Activated naive CD8-positive, alpha-beta T cell treated with anti-CD3 and anti-CD28 coated beads, Interleukin-2, amount 10 ng/mL, durations not matched to agents 7 days and 5 days (primary cell): ENCODE results near the gene CDNF. TPM values are rescaled to one million over a fixed set of nuclear protein-coding genes. Genes with fewer than 3 reads are reported as not detected.
A peak's percentile ranks its signal among the peaks of the same experiment; 100 is the strongest.
"Not testable (repeated sequence)": the region's sequence is repeated elsewhere in the genome, so short reads cannot be mapped to it uniquely, and the experiment has no call there.

Experiments used
- ATAC-seq: fragments of 150-1000 bp; cut with Tn5 transposase; one replicate; pipeline ENCODE4 v1.10.0; 2021; ENCODE audit warnings: low read depth, moderate library complexity
- POLR2A ChIA-PET: fragments of 350-600 bp; sonication (Branson Sonifier 250); formaldehyde crosslinking; loops from one replicate; lab custom pipeline; 2021; ENCODE audit warnings: antibody characterized with exemption; lab: Charles Lee
- DNase-seq: peaks from one replicate; pipeline ENCODE4 v3.0.0; 2021
- H3K27ac Mint-ChIP-seq: one replicate; pipeline ENCODE4 v1.8.0; 2022; ENCODE audit warnings: mild to moderate bottlenecking, mixed read lengths
- H3K27me3 Mint-ChIP-seq: one replicate; pipeline ENCODE4 v1.8.0; 2022; ENCODE audit warnings: mild to moderate bottlenecking, moderate library complexity, mixed read lengths
- H3K36me3 Mint-ChIP-seq: one replicate; pipeline ENCODE4 v1.8.0; 2021; ENCODE audit warnings: mild to moderate bottlenecking, mixed read lengths
- H3K4me1 Mint-ChIP-seq: one replicate; pipeline ENCODE4 v1.8.0; 2021; ENCODE audit warnings: mixed read lengths
- H3K4me3 Mint-ChIP-seq: one replicate; pipeline ENCODE4 v1.8.0; 2022; ENCODE audit warnings: mild to moderate bottlenecking, moderate library complexity, mixed read lengths
- H3K9me3 Mint-ChIP-seq: one replicate; pipeline ENCODE4 v1.8.0; 2021; ENCODE audit warnings: mixed read lengths
- total RNA-seq, 2 experiments: library from RNA; stranded (reverse); gene quantifications; one replicate each; pipeline ENCODE4 v1.2.3, GENCODE V29; 2021

CDNF gene
- 1 to 10 TPM in 1 of 2 experiments, under 1 TPM in 1; 0.82 to 1.0 TPM for total RNA-seq

DNA sequence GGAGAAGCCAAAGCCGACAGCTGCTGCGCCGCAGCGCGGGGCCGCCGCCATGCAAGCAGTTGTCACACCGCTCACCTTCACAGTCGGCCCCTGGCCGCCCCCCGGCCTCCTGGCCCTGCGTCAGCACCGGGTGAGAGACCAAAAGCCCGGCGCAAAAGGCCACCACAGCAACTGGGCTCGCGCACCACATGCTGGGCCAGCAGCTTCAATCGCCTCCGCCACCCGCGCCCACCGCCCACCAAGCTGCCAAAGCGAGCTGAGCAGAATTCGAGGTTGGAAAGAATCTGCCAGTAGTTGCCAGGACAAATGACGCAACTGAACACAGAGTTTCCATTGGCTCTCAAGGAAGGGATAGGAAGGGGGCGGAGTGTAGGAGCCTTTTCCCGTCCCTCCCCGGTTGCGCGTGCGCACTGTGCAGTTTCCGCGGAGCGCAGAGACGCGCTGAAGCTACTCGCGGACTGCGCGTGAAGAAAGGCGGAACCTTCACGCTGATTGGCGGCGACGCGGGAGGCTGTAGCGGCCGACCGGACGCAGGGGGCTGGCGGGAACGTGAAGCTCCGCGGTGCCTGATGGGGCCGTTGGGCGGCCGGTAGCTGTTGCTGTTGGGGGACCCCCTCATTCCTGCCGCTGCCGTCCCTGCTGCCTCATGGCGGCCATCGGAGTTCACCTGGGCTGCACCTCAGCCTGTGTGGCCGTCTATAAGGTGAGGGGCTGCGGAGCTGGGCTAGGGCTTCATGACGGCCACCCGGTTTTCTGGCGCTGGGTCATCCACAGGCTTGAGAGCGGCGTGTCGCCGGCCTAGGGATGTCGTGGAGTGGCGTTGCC lies at the start of gene CDNF, which contains the start of the genes HSPA14 and MSANTD7:
TSS of gene CDNF (minus strand) at position 281 of the 825 bp plus-strand sequence. CDS start at position 190, 91 bp downstream.
TSS of gene HSPA14 (plus strand) at position 550 of the 825 bp plus-strand sequence. CDS start at position 647, 97 bp downstream.
TSS of gene MSANTD7 (plus strand) at position 550 of the 825 bp plus-strand sequence. CDS start 3,979 bp downstream, outside the sequence.
- Mint-ChIP-seq H3K4me3 (peak within 1 kb of the TSS; percentile 91), H3K36me3 (peaks cover 9% of the 10 kb centered on the region), H3K27ac (peak within 1 kb of the TSS; percentile 95), H3K4me1 (peaks cover 21% of the 10 kb centered on the region), H3K9me3 (no peaks in the 10 kb centered on the region), H3K27me3 (no peaks in the 10 kb centered on the region)
- POLR2A ChIA-PET: interaction anchor here (0.7 to 2.7 kb wide), 23 partner anchors 19 to 1051 kb away, joined by 3 to 38 read pairs (median 5); partner anchors contain the start of genes DCLRE1C, MEIG1, NMT2 and SUV39H2
- ATAC-seq (peak; percentile 95), DNase-seq (peak; percentile 99)

DNA sequence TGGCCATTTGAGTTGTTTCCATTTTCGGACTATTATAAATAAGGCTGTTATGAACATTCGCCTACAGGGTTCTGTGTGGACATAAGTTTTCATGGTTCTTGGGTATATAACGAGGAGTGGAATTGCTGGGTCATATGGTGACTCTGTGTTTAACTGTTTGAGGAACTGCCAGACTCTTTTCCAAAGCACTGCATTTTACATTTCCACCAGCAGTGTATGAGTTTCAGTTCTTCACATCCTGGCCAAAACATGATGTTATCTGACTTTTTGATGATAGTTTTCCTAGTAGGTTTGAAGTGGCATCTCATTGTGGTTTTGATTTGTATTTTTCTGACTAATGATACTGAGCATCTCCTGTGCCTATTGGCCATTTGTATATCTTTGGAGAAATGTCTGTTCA lies 46.2 kb upstream of the CDNF start:
- H3K4me1 Mint-ChIP-seq: peaks cover 16% of the 10 kb centered on the region
- H3K9me3 Mint-ChIP-seq: no peaks in the 10 kb centered on the region
- no peak overlapping the region for H3K27ac Mint-ChIP-seq
- POLR2A ChIA-PET: no interaction called here
- no peaks in the 10 kb centered on the region for H3K27me3 Mint-ChIP-seq
- ATAC-seq (peak; percentile 28), DNase-seq (no peak)
- peaks cover 12% of the 10 kb centered on the region for H3K36me3 Mint-ChIP-seq
- no peak overlapping the region for H3K4me3 Mint-ChIP-seq

DNA sequence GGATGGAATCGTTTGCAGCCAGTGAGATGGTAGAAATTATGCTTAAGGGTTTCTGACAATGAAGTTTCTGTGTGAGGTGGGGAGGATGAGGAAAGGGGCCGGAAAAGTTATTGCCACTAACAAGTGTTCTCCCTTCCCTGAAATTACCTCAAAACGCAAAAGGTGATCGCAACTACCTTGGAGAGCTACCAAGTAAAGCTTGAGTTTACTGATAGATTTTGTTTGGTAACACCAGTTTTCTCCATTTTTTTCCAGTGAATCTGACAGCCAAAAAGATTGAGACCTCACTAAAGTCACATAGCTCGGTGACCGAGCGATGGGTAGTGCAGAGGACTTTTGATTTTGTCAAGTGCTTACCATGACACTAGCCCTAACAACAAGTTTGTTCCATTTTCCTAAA lies 42.4 kb upstream of the CDNF start:
- DNase-seq: no peak
- no peak for ATAC-seq
- POLR2A ChIA-PET: interaction anchor here (2.1 to 3.1 kb wide), 2 partner anchors 43 to 73 kb away, joined by 5 to 26 read pairs; partner anchors contain the start of genes CDNF, DCLRE1C, HSPA14 and MSANTD7
- peaks cover 12% of the 10 kb centered on the region for H3K36me3 Mint-ChIP-seq
- peak overlapping the region; percentile 87 for H3K27ac Mint-ChIP-seq
- H3K4me1 Mint-ChIP-seq: peaks cover 24% of the 10 kb centered on the region
- no peaks in the 10 kb centered on the region for H3K9me3 Mint-ChIP-seq
- H3K4me3 Mint-ChIP-seq: peak overlapping the region; percentile 94
- H3K27me3 Mint-ChIP-seq: no peaks in the 10 kb centered on the region

DNA sequence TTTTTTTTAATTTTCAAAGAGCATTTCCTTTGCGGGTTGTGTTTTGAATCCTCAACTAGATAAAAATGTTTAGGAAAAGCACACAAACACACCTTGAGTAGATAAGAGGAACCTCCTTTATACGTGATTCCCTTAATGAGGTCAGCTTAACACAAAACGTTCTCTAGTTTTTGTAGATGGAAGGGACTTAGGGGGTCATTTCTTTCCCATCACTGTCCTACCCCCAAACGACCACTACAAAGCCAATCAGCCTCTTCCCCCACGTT lies 42.0 kb upstream of the CDNF start:
- Mint-ChIP-seq H3K27ac (peak overlapping the region; percentile 87), H3K27me3 (no peaks in the 10 kb centered on the region), H3K36me3 (peaks cover 12% of the 10 kb centered on the region), H3K4me3 (peak overlapping the region; percentile 94), H3K4me1 (peaks cover 24% of the 10 kb centered on the region), H3K9me3 (no peaks in the 10 kb centered on the region)
- DNase-seq (no peak), ATAC-seq (no peak)
- POLR2A ChIA-PET: interaction anchor here (0.6 to 3.1 kb wide), 4 partner anchors 42 to 255 kb away, joined by 3 to 26 read pairs (median 11); partner anchors contain the start of genes CDNF, DCLRE1C, HSPA14 and MEIG1

DNA sequence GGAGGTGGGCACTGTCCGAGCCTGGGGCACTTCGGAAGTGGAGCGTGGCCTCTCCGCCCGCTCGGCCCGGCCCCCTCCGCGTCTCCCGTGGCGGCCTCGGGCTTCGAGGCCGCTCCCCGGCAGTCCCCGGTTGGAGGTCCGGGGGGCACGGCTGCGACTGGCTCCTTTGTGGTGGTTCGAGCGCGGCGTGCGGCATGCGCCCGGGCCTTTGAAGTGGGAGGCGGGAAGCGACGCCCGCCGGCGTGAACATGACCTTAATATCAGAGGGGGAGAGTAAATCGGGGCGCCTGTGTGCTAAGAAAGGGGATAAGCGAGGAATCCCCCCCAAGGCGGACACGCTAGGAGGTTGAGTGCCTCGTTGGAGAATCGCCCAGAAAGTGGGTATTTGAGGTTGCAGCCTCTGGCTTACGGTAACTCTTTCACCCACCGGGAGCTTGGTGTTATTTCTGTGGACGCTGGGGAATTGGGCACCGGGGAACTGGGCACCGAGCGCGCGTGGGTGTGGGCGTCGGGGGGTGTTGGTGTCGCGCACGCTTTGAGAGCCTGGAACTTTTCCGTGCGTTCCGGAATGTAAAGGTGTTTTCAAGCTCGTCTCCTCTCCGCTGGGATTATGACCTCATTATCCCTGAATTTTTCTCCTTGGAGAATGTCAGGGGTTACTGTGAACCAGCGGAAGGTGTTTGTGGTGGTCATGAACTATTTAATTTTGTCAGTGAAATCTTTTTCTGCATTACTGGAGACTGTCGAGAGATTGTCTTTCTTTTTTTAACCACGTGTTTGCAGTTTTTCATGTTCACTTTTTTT lies 41.5 kb upstream of the CDNF start:
- peaks cover 12% of the 10 kb centered on the region for H3K36me3 Mint-ChIP-seq
- H3K4me3 Mint-ChIP-seq: peak overlapping the region; percentile 94
- DNase-seq (peak; percentile 66), ATAC-seq (peak; percentile 8)
- H3K27me3 Mint-ChIP-seq: no peaks in the 10 kb centered on the region
- POLR2A ChIA-PET: interaction anchor here (0.6 to 3.1 kb wide), 13 partner anchors 9 to 694 kb away, joined by 3 to 38 read pairs (median 5); partner anchors contain the start of genes CDNF, DCLRE1C, HSPA14 and MEIG1
- no peaks in the 10 kb centered on the region for H3K9me3 Mint-ChIP-seq
- peak overlapping the region; percentile 87 for H3K27ac Mint-ChIP-seq
- peaks cover 24% of the 10 kb centered on the region for H3K4me1 Mint-ChIP-seq

DNA sequence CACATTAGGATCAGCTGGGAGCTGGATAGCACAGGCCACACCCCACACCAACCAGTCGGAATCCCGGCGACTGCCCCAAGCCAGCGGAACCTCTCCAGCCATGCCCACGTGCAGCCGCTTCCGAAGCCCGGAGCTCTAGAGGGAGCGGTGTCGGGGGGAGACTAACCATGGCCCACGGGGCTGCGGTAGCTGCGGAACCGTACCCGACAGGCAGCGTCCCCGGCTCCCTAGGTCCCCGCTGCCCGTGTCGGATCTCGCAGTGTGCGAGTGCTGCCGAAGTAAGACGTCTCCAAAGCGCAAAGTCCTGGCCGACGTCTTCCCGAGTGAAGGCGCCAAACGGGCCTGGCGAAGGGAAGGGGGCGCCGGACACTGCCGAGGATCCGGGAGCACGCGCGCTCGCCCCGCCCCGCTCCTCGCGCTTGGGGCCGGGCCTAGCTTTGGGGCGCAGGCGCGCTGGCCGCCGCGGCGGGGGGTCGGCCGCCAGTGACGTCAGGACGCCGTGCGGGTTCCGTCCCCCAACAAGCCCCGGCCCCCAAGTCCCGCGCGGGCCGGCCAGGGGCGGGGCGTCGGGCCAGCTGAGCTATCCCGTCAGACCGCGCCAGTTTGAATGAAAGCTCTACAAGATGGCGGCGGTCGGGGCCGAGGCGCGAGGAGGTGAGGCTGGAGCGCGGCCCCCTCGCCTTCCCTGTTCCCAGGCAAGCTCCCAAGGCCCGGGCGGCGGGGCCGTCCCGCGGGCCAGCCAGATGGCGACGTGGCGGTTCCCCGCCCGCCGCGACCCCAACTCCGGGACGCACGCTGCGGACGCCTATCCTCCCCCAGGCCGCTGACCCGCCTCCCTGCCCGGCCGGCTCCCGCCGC lies 40.7 kb upstream of the CDNF start, which contains the start of gene SUV39H2:
TSS of gene SUV39H2 (plus strand) at position 601 of the 858 bp plus-strand sequence. CDS start at position 624, 23 bp downstream.
- Mint-ChIP-seq H3K4me3 (peak within 1 kb of the TSS; percentile 96), H3K9me3 (no peaks in the 10 kb centered on the region), H3K36me3 (peaks cover 8% of the 10 kb centered on the region), H3K4me1 (peaks cover 24% of the 10 kb centered on the region), H3K27me3 (no peaks in the 10 kb centered on the region), H3K27ac (peak within 1 kb of the TSS; percentile 89)
- peak; percentile 98 for DNase-seq
- POLR2A ChIA-PET: interaction anchor here (0.6 to 3.1 kb wide), 18 partner anchors 9 to 1530 kb away, joined by 3 to 38 read pairs (median 4); partner anchors contain the start of genes CDNF, DCLRE1C, HSPA14 and MEIG1
- ATAC-seq: peak; percentile 93

DNA sequence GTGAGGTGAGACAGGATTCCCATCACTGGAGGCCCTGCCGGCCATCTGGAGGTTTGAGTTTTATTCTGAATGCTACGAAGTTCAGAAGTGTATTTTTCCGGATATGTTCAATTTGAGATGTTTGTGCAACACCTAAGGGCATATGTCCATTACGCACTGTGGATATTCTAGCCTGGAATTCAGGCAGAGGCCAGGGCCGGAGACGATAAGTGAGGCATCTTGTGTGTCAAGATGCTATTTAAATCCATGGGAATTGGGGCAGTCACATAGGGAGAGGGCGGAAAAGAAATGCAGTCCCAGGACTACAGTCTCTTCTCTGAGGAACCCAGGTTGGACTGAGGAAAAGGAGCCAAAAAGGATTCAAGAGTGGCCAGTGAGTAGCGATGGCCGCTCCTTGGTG lies 38.9 kb upstream of the CDNF start:
- no peaks in the 10 kb centered on the region for H3K9me3 Mint-ChIP-seq
- POLR2A ChIA-PET: interaction anchor here (2.5 kb wide), 1 partner anchor 39 kb away, joined by 38 read pairs; the partner anchor contains the start of genes CDNF, HSPA14 and MSANTD7
- peaks cover 21% of the 10 kb centered on the region for H3K4me1 Mint-ChIP-seq
- DNase-seq (no peak), ATAC-seq (no peak)
- H3K27me3 Mint-ChIP-seq: no peaks in the 10 kb centered on the region
- H3K27ac Mint-ChIP-seq: no peak overlapping the region
- H3K36me3 Mint-ChIP-seq: no peaks in the 10 kb centered on the region
- peak overlapping the region; percentile 96 for H3K4me3 Mint-ChIP-seq

DNA sequence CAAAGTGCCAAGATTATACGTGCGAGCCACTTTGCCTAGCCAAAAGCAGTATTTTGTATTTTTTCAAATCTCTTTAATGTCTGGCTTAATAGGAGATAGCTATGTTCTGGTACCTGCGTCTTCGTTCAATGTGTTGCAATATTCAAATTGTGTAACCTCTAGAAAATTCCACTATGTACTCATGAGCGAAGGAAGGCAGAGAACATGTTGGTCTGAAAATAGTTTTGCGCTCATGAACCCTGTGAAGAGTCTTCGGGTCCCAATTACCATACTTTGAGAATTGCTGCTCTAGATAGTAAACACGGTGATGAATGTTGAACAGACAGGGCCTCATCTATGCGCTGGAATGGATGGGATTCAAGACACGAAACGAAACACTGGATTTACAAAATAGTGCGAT lies 38.1 kb upstream of the CDNF start:
- H3K4me3 Mint-ChIP-seq: no peak overlapping the region
- DNase-seq (no peak), ATAC-seq (no peak)
- peaks cover 16% of the 10 kb centered on the region for H3K4me1 Mint-ChIP-seq
- no peak overlapping the region for H3K27ac Mint-ChIP-seq
- peaks cover 1% of the 10 kb centered on the region for H3K36me3 Mint-ChIP-seq
- H3K27me3 Mint-ChIP-seq: no peaks in the 10 kb centered on the region
- POLR2A ChIA-PET: no interaction called here
- no peaks in the 10 kb centered on the region for H3K9me3 Mint-ChIP-seq

DNA sequence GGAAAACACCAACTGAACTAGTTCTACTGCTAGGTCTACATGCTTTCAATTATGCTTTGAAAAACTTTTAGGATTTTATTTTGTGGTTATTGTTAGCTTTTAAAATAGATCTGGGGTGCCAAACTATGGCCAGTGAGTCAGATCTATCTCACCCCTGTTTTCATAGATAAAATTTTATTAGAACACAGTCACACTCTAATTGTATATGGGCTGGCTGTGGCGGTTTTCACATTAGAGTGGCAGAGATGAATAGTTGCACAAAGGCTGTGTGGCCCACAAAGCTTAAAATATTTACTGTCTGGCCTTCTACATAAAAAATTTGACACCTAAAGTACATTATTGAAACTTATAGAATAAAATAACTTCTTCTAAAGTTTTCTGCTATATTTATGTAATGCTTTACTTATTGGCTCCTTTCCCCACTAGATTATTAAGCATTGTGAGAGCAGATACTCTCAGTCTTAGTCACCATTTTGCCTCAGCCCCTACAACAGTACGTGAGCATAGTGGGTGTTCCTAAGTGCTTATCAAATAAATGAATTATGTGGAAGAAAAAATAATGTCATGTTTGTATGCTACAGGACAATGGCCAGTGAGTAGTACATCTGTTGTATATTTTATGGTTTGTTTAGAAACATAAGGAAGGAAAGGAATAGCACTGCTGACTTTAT lies 35.4 kb upstream of the CDNF start:
- Mint-ChIP-seq H3K27me3 (no peaks in the 10 kb centered on the region), H3K4me3 (no peak overlapping the region), H3K4me1 (peaks cover 8% of the 10 kb centered on the region), H3K36me3 (peaks cover 8% of the 10 kb centered on the region), H3K9me3 (no peaks in the 10 kb centered on the region), H3K27ac (no peak overlapping the region)
- ATAC-seq (no peak), DNase-seq (no peak)
- POLR2A ChIA-PET: interaction anchor here (0.7 kb wide), 1 partner anchor 229 kb away, joined by 3 read pairs; no protein-coding TSS in a partner anchor

DNA sequence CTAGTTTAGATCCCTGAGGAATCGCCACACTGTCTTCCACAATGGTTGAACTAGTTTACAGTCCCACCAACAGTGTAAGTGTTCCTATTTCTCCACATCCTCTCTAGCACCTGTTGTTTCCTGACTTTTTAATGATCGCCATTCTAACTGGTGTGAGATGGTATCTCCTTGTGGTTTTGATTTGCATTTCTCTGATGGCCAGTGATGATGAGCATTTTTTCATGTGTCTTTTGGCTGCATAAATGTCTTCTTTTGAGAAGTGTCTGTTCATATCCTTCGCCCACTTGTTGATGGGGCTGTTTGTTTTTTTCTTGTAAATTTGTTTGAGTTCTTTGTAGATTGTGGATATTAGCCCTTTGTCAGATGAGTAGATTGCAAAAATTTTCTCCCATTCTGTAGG lies 27.0 kb upstream of the CDNF start:
- H3K9me3 Mint-ChIP-seq, H3K27ac Mint-ChIP-seq, H3K27me3 Mint-ChIP-seq, POLR2A ChIA-PET, H3K4me3 Mint-ChIP-seq, H3K4me1 Mint-ChIP-seq, DNase-seq, ATAC-seq: not testable (repeated sequence)
- H3K36me3 Mint-ChIP-seq: peaks cover 36% of the 10 kb centered on the region

DNA sequence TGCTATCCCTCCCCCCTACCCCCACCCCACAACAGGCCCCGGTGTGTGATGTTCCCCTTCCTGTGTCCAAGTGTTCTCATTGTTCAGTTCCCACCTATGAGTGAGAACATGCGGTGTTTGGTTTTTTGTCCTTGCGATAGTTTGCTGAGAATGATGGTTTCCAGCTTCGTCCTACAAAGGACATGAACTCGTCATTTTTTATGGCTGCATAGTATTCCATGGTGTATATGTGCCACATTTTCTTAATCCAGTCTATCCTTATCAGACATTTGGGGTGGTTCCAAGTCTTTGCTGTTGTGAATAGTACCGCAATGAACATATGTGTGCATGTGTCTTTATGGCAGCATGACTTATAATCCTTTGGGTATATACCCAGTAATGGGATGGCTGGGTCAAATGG lies 26.6 kb upstream of the CDNF start:
- H3K27ac Mint-ChIP-seq, H3K4me3 Mint-ChIP-seq, H3K27me3 Mint-ChIP-seq, H3K4me1 Mint-ChIP-seq, POLR2A ChIA-PET, H3K9me3 Mint-ChIP-seq, DNase-seq, ATAC-seq: not testable (repeated sequence)
- H3K36me3 Mint-ChIP-seq: peaks cover 34% of the 10 kb centered on the region

DNA sequence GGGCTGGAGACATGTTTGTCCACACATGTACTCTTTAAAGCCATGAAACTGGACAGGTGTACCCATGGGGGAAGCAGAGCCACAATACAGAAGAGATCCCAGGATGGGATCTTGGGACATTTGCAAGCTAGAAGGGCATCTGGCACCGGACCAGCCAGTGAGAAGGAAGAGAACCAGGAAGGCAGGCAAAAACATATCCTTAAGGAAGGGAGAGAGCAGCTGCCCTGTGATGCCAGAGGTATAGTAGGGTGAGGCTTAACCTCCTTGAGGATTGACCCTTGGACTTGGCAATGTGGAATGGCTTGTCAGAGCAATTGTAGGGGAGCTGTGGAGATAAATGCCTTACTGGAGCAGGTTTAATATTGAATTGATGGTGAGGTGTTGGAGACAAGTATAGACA lies 23.0 kb upstream of the CDNF start:
- POLR2A ChIA-PET: no interaction called here
- DNase-seq: no peak
- no peak for ATAC-seq
- no peaks in the 10 kb centered on the region for H3K27me3 Mint-ChIP-seq
- H3K36me3 Mint-ChIP-seq: peaks cover 28% of the 10 kb centered on the region
- H3K27ac Mint-ChIP-seq: peak overlapping the region; percentile 30
- no peak overlapping the region for H3K4me3 Mint-ChIP-seq
- H3K4me1 Mint-ChIP-seq: peaks cover 3% of the 10 kb centered on the region
- H3K9me3 Mint-ChIP-seq: no peaks in the 10 kb centered on the region
